NCI-H1092 treated with DMSO at 0.1 percent for 48 hours (cell line): ENCODE data around the gene PAH.
"Not testable (repeated sequence)": the region's sequence is repeated elsewhere in the genome, so short reads cannot be mapped to it uniquely, and the experiment has no call there.

Source experiments
- DNase-seq: peaks from one replicate; lab custom pipeline; 2025; lab: John Stamatoyannopoulos, UW

The PAH gene

GRCh38 chr12:102891756-102892155 lies 25.3 kb downstream of the PAH start:
- no peak for DNase-seq

- DNase-seq, result no peak
Observed at GRCh38 chr12:102888511-102888910, 28.5 kb downstream of the PAH start.

- DNase-seq, result no peak
Observed at GRCh38 chr12:102885043-102885932, 31.8 kb downstream of the PAH start.

GRCh38 chr12:102883204-102883799 lies 33.7 kb downstream of the PAH start:
- DNase-seq, result peak; percentile 37

- no peak for DNase-seq
Observed at GRCh38 chr12:102880783-102881182, 36.3 kb downstream of the PAH start.

- peak; percentile 87 for DNase-seq
Observed at GRCh38 chr12:102879144-102879763, 37.8 kb downstream of the PAH start.

GRCh38 chr12:102876883-102877282 lies 40.2 kb downstream of the PAH start:
- no peak for DNase-seq

- DNase-seq, result no peak
Observed at GRCh38 chr12:102874819-102875218, 42.2 kb downstream of the PAH start.

GRCh38 chr12:102873077-102873476 lies 44.0 kb downstream of the PAH start:
- no peak for DNase-seq

- no peak for DNase-seq
Observed at GRCh38 chr12:102871014-102871413, 46.0 kb downstream of the PAH start.

GRCh38 chr12:102869571-102869970 lies 47.5 kb downstream of the PAH start:
- DNase-seq, result no peak

- no peak for DNase-seq
Observed at GRCh38 chr12:102865821-102866615, 51.0 kb downstream of the PAH start.

- DNase-seq, result no peak
Observed at GRCh38 chr12:102862486-102862885, 54.6 kb downstream of the PAH start.

GRCh38 chr12:102851246-102851645 lies 65.8 kb downstream of the PAH start:
- DNase-seq, result no peak

GRCh38 chr12:102849722-102850447 lies 67.2 kb downstream of the PAH start:
- DNase-seq, result no peak

GRCh38 chr12:102848832-102849231 lies 68.2 kb downstream of the PAH start:
- no peak for DNase-seq

GRCh38 chr12:102847131-102847530 lies 69.9 kb downstream of the PAH start:
- DNase-seq, result no peak

GRCh38 chr12:102833687-102834441 lies 83.2 kb downstream of the PAH start:
- no peak for DNase-seq

- not testable (repeated sequence) for DNase-seq
Observed at GRCh38 chr12:102832826-102833225, 84.2 kb downstream of the PAH start.

GRCh38 chr12:102824218-102824835 lies 92.7 kb downstream of the PAH start:
- no peak for DNase-seq
